HG03457 (cell line): ENCODE measurements around the gene OR10AD1.
"Not testable (repeated sequence)": the region's sequence is repeated elsewhere in the genome, so short reads cannot be mapped to it uniquely, and the experiment has no call there.

Source experiments
- ATAC-seq: cut with Tn5 transposase; IDR thresholded peaks from one replicate; pipeline ENCODE4 v1.9.1; 2021; ENCODE audit warnings: moderate number of reproducible peaks; ENCODE audit not compliant: unreplicated experiment

OR10AD1 gene

DNA sequence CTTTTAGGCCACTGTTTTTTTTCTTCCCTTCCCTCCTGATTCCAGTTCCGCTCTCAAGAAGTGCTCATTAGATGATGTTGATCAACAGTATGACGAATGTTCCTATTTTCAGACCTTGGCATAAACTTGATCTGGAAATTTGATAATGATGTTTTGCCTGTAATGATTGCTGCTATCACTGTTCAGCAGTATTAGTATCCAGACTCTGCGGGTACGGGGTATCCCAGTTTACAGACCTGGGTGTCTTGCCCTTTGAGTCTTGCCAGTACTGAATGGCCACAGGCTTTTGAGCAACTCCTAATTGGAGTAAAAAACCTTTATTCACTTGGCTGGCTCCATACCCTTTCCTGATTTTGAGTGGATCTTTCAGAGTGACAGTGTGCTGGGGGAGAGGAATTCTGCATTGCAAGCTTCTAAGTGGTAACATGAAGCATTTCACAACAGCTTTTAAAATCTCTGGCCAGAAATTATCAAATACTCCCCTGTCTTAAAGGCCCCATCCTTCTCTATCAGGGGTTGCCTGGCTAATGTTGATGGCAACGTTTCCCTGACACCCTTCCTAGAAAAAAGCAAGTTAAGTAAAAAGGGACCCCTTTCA is 39.8 kb downstream of the OR10AD1 start:
- no peak for ATAC-seq

DNA sequence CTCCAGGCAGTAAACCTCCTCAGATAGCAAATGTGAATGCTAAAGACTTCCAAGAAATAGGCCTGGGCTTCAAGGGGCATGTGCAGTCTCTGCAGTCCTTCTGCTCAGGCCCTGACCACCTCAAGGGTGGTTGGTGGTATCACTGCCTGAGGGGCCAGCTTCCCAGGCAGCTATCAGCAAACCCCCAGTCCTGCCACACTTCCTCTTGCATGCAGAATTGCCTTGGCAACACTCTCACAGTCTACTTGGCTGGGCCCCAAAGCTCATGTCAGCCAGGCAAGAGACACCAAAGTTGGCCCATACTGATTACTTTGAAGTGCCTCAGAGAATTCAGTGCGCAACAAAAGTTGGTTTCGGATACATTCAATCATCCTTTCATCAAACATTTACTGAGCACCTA is 42.3 kb downstream of the OR10AD1 start:
- no peak for ATAC-seq

GRCh38 chr12:48160046-48160445 is 43.0 kb downstream of the OR10AD1 start:
- ATAC-seq: no peak

- no peak for ATAC-seq
These were observed 45.2 kb downstream of the OR10AD1 start for GRCh38 chr12:48157889-48158370.

DNA sequence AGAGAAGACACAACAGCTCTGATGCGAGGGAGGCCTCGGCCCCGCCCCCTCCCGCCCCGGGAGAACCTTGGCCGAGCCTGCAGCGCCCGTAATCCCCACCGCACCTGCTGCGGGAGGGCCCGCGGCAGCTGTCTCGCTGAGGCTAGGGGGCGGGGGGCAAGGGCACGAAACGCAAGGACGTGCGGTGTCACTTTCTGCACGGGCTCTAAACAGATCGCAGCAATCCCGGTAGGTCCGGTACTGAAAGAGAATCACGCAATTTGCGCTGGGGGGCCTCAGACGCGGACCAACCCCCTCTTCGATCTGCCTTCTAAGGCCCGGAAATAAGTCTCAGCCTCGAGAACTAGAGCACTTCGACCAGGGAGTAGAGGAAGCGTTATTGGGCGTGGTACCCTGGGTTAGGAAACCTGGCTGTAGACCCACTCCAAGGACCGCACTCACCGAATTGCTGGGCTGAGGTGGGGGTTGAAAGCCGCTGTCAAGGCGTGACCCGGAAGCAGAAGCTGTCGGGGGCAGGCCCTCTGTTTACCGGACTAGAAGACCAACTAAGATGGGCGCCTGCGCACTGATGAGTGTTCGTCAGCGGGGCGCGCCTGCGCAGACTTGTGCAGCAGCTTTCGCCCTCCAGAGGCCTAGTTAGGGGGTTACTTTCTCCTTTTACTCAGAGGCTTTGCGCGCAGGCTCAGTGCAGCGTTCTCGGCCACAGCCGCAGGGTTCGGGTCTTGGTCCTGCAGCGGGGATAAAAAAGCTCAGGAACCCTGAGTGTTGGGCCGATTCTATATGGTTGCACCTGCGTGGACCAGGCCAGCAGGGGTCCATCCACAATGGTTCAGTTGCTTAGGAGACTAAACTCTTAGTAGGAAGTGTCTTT is 45.8 kb downstream of the OR10AD1 start, which contains the start of gene ASB8:
TSS of gene ASB8 (minus strand) at position 498 of the 871 bp plus-strand sequence. CDS start 4,019 bp downstream, outside the sequence.
- ATAC-seq: peak; percentile 83

GRCh38 chr12:48156652-48157017 is 46.5 kb downstream of the OR10AD1 start:
- ATAC-seq: no peak

- not testable (repeated sequence) for ATAC-seq
These were observed 47.3 kb downstream of the OR10AD1 start for GRCh38 chr12:48155786-48156185.
